RWPE1 (cell line): ENCODE data around the gene ITK.

Experiments used
- CTCF ChIA-PET: fragments of 350-600 bp; sonication (Branson Sonifier 250); formaldehyde crosslinking; extraction: SDS; loops from one replicate; lab custom pipeline; 2021; lab: Yijun Ruan, JAX
- POLR2A ChIA-PET: fragments of 400-600 bp; formaldehyde crosslinking; extraction: SDS; loops from one replicate; lab custom pipeline; 2020; ENCODE audit warnings: antibody characterized with exemption; ENCODE audit not compliant: low non-redundant PET; lab: Yijun Ruan, JAX
- DNase-seq: peaks from one replicate; pipeline ENCODE4 v3.0.0; 2012; ENCODE audit warnings: low spot score
- H3K27ac ChIP-seq: fragments of 450-650 bp; 2 replicates; pipeline ENCODE4 v1.5.1; 2017
- CTCF ChIP-seq: fragments of 450-650 bp; conservative IDR thresholded peaks from 2 replicates; pipeline ENCODE4 v1.5.1; 2017; ENCODE audit warnings: low read depth, mild to moderate bottlenecking

The ITK gene

GRCh38 chr5:157259699-157260098, 79.1 kb downstream of the ITK start:
- ChIA-PET CTCF (no interaction called here), POLR2A (no interaction called here)
- DNase-seq: no peak
- no peak for TF ChIP-seq CTCF
- H3K27ac ChIP-seq: no peak overlapping the region

GRCh38 chr5:157263496-157264090, 83.0 kb downstream of the ITK start:
- no peak overlapping the region for H3K27ac ChIP-seq
- DNase-seq: no peak
- CTCF ChIA-PET: interaction anchor here (0.7 to 1.8 kb wide), 3 partner anchors 10 to 114 kb away, joined by 3 to 6 read pairs (median 4); no protein-coding TSS in a partner anchor
- TF ChIP-seq CTCF: no peak
- POLR2A ChIA-PET: no interaction called here

- ChIA-PET POLR2A (no interaction called here), CTCF (interaction anchor here (0.6 to 1.2 kb wide), 2 partner anchors 15 to 77 kb away, joined by 3 to 4 read pairs; no protein-coding TSS in a partner anchor)
- no peak for TF ChIP-seq CTCF
- no peak within 1 kb of the TSS for H3K27ac ChIP-seq
- peak; percentile 74 for DNase-seq
These were observed 85.2 kb downstream of the ITK start, which contains the start of gene CYFIP2 for GRCh38 chr5:157265714-157266285. Gene CYFIP2, plus strand, starts transcription at chr5:157266123. Its CDS starts 19,239 bp downstream, at chr5:157285362.

GRCh38 chr5:157266286-157267007, 85.8 kb downstream of the ITK start:
- DNase-seq: no peak
- POLR2A ChIA-PET: no interaction called here
- no peak overlapping the region for H3K27ac ChIP-seq
- CTCF ChIA-PET: interaction anchor here (0.6 kb wide), 1 partner anchor 70 kb away, joined by 5 read pairs; no protein-coding TSS in a partner anchor
- no peak for TF ChIP-seq CTCF

- H3K27ac ChIP-seq: no peak overlapping the region
- POLR2A ChIA-PET: no interaction called here
- TF ChIP-seq CTCF: no peak
- DNase-seq: no peak
- CTCF ChIA-PET: interaction anchor here (0.6 to 0.8 kb wide), 2 partner anchors 34 to 1958 kb away, joined by 3 read pairs; no protein-coding TSS in a partner anchor
These were observed 86.4 kb downstream of the ITK start for GRCh38 chr5:157267025-157267424.

- CTCF ChIA-PET: interaction anchor here (0.5 to 0.8 kb wide), 3 partner anchors 35 to 1959 kb away, joined by 3 read pairs; no protein-coding TSS in a partner anchor
- peak; percentile 55 for DNase-seq
- no peak for TF ChIP-seq CTCF
- POLR2A ChIA-PET: no interaction called here
- no peak overlapping the region for H3K27ac ChIP-seq
These were observed 87.3 kb downstream of the ITK start for GRCh38 chr5:157267761-157268480.
